ENCODE data around the gene UMPS. TPM values are rescaled to one million over a fixed set of nuclear protein-coding genes. Genes with fewer than 3 reads are reported as not detected.

Gene UMPS
- polyA plus RNA-seq, 1 of the 3 experiments (the other 2 are of a cell fraction), result 25.1 TPM

DNA sequence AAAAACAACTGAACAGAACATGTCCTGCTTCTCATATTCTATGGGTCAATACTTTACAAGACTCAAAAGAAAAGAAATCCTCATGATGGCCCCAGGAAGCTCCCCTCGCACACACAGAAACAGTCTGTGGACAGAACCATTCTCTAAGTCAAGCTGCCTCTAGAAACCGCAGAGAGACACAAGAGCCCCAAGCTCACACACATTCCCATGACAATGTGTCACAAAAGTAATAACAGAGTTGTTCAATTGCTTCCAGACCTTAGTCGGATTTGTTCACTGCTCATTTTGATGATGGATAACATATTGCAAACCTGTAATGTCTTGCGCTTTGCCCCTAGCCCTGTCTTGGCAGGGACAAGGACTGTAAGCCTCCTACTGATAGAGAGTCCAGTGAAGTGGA lies 60.9 kb downstream of the UMPS start:
- no peaks in the 10 kb centered on the region for H3K27me3 ChIP-seq (ENCODE audit: insufficient read depth)
- peaks cover 27 to 48% of the 10 kb centered on the region in 2 experiments for H3K36me3 ChIP-seq (replicated peaks in 1 of 2; ENCODE audit: control insufficient read depth in 1 of 2, insufficient read depth in 2 of 2, low read length in 1 of 2)
- H3K4me3 ChIP-seq (ENCODE audit: low read depth in 2 of 2, low read length in 1 of 2), result no peak overlapping the region
- H3K9me2 ChIP-seq, result no peaks in the 10 kb centered on the region
- ChIA-PET CTCF (interaction anchor here (0.6 kb wide), 1 partner anchor 110 kb away, joined by 3 read pairs; no protein-coding TSS in a partner anchor), POLR2A (no interaction called here)
- H3K4me1 ChIP-seq (ENCODE audit: control insufficient read depth in 1 of 2, insufficient read depth in 2 of 2, low read depth in 1 of 2, low read length in 1 of 2), result peaks cover 31 to 41% of the 10 kb centered on the region in 2 experiments
- no peak for DNase-seq
- H3K9ac ChIP-seq, result no peak overlapping the region
- peaks cover 20% of the 10 kb centered on the region; the same call in 1 of the 2 replicates for H3K79me2 ChIP-seq (ENCODE audit: insufficient read depth)
- 85% methylated on average over 4 of the region's 4 CpGs for WGBS (ENCODE audit: low lambda C conversion rate)
- H3F3A ChIP-seq (replicated peaks; ENCODE audit: insufficient read depth), result peaks cover 19% of the 10 kb centered on the region
- H2AFZ ChIP-seq (ENCODE audit: low read depth), result no peak overlapping the region
- no peaks in the 10 kb centered on the region; the same call in 1 of the 2 replicates for H4K20me1 ChIP-seq (ENCODE audit: insufficient read depth)
- no peaks in the 10 kb centered on the region for H3K9me3 ChIP-seq
- H3K4me2 ChIP-seq, result no peak overlapping the region
- TF ChIP-seq, protein P1, sequence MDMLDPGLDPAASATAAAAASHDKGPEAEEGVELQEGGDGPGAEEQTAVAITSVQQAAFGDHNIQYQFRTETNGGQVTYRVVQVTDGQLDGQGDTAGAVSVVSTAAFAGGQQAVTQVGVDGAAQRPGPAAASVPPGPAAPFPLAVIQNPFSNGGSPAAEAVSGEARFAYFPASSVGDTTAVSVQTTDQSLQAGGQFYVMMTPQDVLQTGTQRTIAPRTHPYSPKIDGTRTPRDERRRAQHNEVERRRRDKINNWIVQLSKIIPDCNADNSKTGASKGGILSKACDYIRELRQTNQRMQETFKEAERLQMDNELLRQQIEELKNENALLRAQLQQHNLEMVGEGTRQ (IDR thresholded peaks at IDR 0.05; ENCODE audit: borderline replicate concordance, low read depth, low read length), result no peak
- TF ChIP-seq EZH2phosphoT487 (IDR thresholded peaks at IDR 0.05; ENCODE audit: borderline replicate concordance, low read depth) (no peak), RCOR1 (IDR thresholded peaks at IDR 0.05; ENCODE audit: low read length) (no peak), MXI1 (IDR thresholded peaks at IDR 0.05; ENCODE audit: low read depth, low read length) (no peak)
- peak overlapping the region; percentile 8 to 68; a peak in 3 of 4 replicates for H3K27ac ChIP-seq (ENCODE audit: low read depth in 2 of 2, low read length in 1 of 2)

DNA sequence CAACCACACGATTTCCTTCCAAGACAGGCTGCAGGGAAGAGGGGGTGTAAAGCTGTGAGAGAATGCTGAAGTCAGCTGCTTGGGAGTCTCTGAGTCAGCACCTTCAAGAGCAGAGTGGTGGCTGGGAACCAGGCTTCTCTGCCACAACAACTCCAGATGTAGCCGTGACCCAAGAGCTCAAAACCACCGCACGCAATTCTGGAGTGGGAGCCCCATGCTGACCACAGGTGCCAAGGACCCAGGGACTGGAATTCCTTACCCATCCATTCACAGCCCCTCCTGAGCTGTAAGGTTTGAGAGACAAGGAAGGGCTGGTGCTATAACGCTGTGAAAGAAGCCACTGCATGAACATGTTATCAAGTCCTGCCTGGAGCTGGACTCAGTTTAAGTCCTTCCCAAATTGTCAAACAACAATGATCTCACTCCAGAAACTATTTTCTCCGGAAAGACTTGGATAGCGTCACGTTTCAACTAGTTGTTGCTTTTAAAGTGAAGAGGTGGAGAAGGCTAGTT lies 61.4 kb downstream of the UMPS start:
- TF ChIP-seq JUND (IDR thresholded peaks at IDR 0.05) (no peak), GATA2 (CRISPR knock-in tag; IDR thresholded peaks at IDR 0.05) (no peak), SIN3A (IDR thresholded peaks at IDR 0.05; ENCODE audit: borderline replicate concordance, low read depth, low read length) (no peak), EZH2phosphoT487 (IDR thresholded peaks at IDR 0.05; ENCODE audit: borderline replicate concordance, low read depth) (no peak), NRF1 (IDR thresholded peaks at IDR 0.05; ENCODE audit: low read depth, low read length) (no peak), EP300 (IDR thresholded peaks at IDR 0.05; ENCODE audit: borderline replicate concordance in 1 of 2, low read depth in 1 of 2, low read length in 1 of 2) (no peak), FOXM1 (IDR thresholded peaks at IDR 0.05; ENCODE audit: low read depth) (no peak), TCF12 (IDR thresholded peaks at IDR 0.05) (no peak), MEF2A (IDR thresholded peaks at IDR 0.05; ENCODE audit: borderline replicate concordance, low read depth) (no peak), ELF1 (IDR thresholded peaks at IDR 0.05) (no peak), RAD21 (IDR thresholded peaks at IDR 0.05; ENCODE audit: low read length) (no peak), GABPA (IDR thresholded peaks at IDR 0.05; ENCODE audit: low read depth) (no peak), NFIC (IDR thresholded peaks at IDR 0.05; ENCODE audit: borderline replicate concordance) (no peak), FOSL2 (IDR thresholded peaks at IDR 0.05; ENCODE audit: borderline replicate concordance, low read depth) (no peak), RXRA (IDR thresholded peaks at IDR 0.05; ENCODE audit: borderline replicate concordance, low read depth) (no peak), RFX5 (IDR thresholded peaks at IDR 0.05; ENCODE audit: low read length) (no peak)
- TF ChIP-seq, protein P2, sequence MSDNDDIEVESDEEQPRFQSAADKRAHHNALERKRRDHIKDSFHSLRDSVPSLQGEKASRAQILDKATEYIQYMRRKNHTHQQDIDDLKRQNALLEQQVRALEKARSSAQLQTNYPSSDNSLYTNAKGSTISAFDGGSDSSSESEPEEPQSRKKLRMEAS (IDR thresholded peaks at IDR 0.05; ENCODE audit: low read depth), result no peak
- TF ChIP-seq, protein P3, sequence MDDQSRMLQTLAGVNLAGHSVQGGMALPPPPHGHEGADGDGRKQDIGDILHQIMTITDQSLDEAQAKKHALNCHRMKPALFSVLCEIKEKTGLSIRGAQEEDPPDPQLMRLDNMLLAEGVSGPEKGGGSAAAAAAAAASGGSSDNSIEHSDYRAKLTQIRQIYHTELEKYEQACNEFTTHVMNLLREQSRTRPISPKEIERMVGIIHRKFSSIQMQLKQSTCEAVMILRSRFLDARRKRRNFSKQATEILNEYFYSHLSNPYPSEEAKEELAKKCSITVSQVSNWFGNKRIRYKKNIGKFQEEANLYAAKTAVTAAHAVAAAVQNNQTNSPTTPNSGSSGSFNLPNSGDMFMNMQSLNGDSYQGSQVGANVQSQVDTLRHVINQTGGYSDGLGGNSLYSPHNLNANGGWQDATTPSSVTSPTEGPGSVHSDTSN (IDR thresholded peaks at IDR 0.05), result no peak
- TF ChIP-seq, protein P4, sequence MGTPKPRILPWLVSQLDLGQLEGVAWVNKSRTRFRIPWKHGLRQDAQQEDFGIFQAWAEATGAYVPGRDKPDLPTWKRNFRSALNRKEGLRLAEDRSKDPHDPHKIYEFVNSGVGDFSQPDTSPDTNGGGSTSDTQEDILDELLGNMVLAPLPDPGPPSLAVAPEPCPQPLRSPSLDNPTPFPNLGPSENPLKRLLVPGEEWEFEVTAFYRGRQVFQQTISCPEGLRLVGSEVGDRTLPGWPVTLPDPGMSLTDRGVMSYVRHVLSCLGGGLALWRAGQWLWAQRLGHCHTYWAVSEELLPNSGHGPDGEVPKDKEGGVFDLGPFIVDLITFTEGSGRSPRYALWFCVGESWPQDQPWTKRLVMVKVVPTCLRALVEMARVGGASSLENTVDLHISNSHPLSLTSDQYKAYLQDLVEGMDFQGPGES (IDR thresholded peaks at IDR 0.05; ENCODE audit: low read depth, low read length), result no peak
- TF ChIP-seq, protein P5, sequence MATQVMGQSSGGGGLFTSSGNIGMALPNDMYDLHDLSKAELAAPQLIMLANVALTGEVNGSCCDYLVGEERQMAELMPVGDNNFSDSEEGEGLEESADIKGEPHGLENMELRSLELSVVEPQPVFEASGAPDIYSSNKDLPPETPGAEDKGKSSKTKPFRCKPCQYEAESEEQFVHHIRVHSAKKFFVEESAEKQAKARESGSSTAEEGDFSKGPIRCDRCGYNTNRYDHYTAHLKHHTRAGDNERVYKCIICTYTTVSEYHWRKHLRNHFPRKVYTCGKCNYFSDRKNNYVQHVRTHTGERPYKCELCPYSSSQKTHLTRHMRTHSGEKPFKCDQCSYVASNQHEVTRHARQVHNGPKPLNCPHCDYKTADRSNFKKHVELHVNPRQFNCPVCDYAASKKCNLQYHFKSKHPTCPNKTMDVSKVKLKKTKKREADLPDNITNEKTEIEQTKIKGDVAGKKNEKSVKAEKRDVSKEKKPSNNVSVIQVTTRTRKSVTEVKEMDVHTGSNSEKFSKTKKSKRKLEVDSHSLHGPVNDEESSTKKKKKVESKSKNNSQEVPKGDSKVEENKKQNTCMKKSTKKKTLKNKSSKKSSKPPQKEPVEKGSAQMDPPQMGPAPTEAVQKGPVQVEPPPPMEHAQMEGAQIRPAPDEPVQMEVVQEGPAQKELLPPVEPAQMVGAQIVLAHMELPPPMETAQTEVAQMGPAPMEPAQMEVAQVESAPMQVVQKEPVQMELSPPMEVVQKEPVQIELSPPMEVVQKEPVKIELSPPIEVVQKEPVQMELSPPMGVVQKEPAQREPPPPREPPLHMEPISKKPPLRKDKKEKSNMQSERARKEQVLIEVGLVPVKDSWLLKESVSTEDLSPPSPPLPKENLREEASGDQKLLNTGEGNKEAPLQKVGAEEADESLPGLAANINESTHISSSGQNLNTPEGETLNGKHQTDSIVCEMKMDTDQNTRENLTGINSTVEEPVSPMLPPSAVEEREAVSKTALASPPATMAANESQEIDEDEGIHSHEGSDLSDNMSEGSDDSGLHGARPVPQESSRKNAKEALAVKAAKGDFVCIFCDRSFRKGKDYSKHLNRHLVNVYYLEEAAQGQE (IDR thresholded peaks at IDR 0.05; ENCODE audit: low read depth, low read length), result no peak
- Histone ChIP-seq H3K36me3 (replicated peaks in 1 of 2; ENCODE audit: control insufficient read depth in 1 of 2, insufficient read depth in 2 of 2, low read length in 1 of 2) (peaks cover 31 to 53% of the 10 kb centered on the region in 2 experiments), H3F3A (replicated peaks; ENCODE audit: insufficient read depth) (peaks cover 19% of the 10 kb centered on the region), H3K4me2 (no peak overlapping the region), H4K20me1 (ENCODE audit: insufficient read depth) (no peaks in the 10 kb centered on the region; the same call in 1 of the 2 replicates), H3K4me3 (ENCODE audit: low read depth in 2 of 2, low read length in 1 of 2) (no peak overlapping the region), H3K9ac (no peak overlapping the region), H3K9me2 (no peaks in the 10 kb centered on the region), H3K27me3 (ENCODE audit: insufficient read depth) (no peaks in the 10 kb centered on the region), H3K79me2 (ENCODE audit: insufficient read depth) (peaks cover 15% of the 10 kb centered on the region; the same call in 1 of the 2 replicates), H3K4me1 (ENCODE audit: control insufficient read depth in 1 of 2, insufficient read depth in 2 of 2, low read depth in 1 of 2, low read length in 1 of 2) (peaks cover 27 to 37% of the 10 kb centered on the region in 2 experiments), H3K27ac (ENCODE audit: low read depth in 2 of 2, low read length in 1 of 2) (peak overlapping the region; percentile 36 to 68; a peak in 3 of 4 replicates), H2AFZ (ENCODE audit: low read depth) (no peak overlapping the region), H3K9me3 (no peaks in the 10 kb centered on the region)
- 92% methylated on average over 8 of the region's 8 CpGs for WGBS (ENCODE audit: low lambda C conversion rate)
- ChIA-PET CTCF (no interaction called here), POLR2A (no interaction called here)
- no peak for DNase-seq
